ENCODE data around the gene GPR171.

GRCh38 chr3:151205482-151205881, 2.5 kb upstream of the GPR171 start:
- TF ChIP-seq POLR2A (IDR thresholded peaks at IDR 0.05; ENCODE audit: low read depth, low read length), result no peak
- TF ChIP-seq CTCF (IDR thresholded peaks at IDR 0.05; ENCODE audit: extremely low read depth in 1 of 2, insufficient read depth in 1 of 2, low read depth in 1 of 2, low read length in 2 of 2), result no peak
- no peak for TF ChIP-seq POLR2AphosphoS5 (IDR thresholded peaks at IDR 0.05; ENCODE audit: insufficient read depth, low read depth, low read length)
- TF ChIP-seq FOS (IDR thresholded peaks at IDR 0.05; ENCODE audit: borderline replicate concordance, insufficient read depth, low read length), result no peak
- TF ChIP-seq EZH2 (IDR thresholded peaks at IDR 0.05; ENCODE audit: borderline replicate concordance, low read depth, low read length, severe bottlenecking), result no peak
- TF ChIP-seq MAX (IDR thresholded peaks at IDR 0.05; ENCODE audit: insufficient read depth, insufficient read length), result no peak
- no peak for TF ChIP-seq GATA2 (IDR thresholded peaks at IDR 0.05; ENCODE audit: insufficient read depth, insufficient read length, low read depth, low read length)
